Lower lobe of right lung (tissue), 2 donors: ENCODE results near the gene COL11A2. TPM values are rescaled to one million over a fixed set of nuclear protein-coding genes. Genes with fewer than 3 reads are reported as not detected.

ENCODE experiments used
- ATAC-seq, 2 donors: fragments of 200-7000 bp; cut with Tn5 transposase; one replicate each; pipeline ENCODE4 v1.9.1; 2020 to 2022; ENCODE audit warnings: mild to moderate bottlenecking in 2 of 2, moderate library complexity in 2 of 2
- DNase-seq: peaks from one replicate; pipeline ENCODE4 v3.0.0-alpha.2; 2020
- H3K27ac ChIP-seq: fragments of 200-600 bp; one replicate; pipeline ENCODE4 v1.8.0; 2022
- H3K27me3 ChIP-seq: fragments of 200-600 bp; one replicate; pipeline ENCODE4 v1.8.0; 2022; ENCODE audit warnings: low read depth
- H3K36me3 ChIP-seq: fragments of 200-600 bp; one replicate; pipeline ENCODE4 v1.8.0; 2022; ENCODE audit warnings: mild to moderate bottlenecking
- H3K4me1 ChIP-seq: fragments of 200-600 bp; one replicate; pipeline ENCODE4 v1.8.0; 2022
- H3K4me3 ChIP-seq: fragments of 200-600 bp; one replicate; pipeline ENCODE4 v1.8.0; 2022; ENCODE audit warnings: mild to moderate bottlenecking
- H3K9me3 ChIP-seq: fragments of 200-600 bp; one replicate; pipeline ENCODE4 v1.8.0; 2022
- intact Hi-C: fragments of 100-400 bp; cut with DNase I; formaldehyde crosslinking; loops from one replicate; pipeline ENCODE4 v1.11.0; 2022
- total RNA-seq: library from RNA; stranded (reverse); fragmentation: NEBNext Ultra II Directional; extraction: Animal tissue kit (Norgen Biotek cat#: 25700); gene quantifications from one replicate; pipeline ENCODE4 v1.2.1, GENCODE V29; 2021
- TF ChIP-seq, protein P1 (sequence below): fragments of 200-600 bp; IDR thresholded peaks from one replicate; pipeline ENCODE4 v1.8.0; 2022; ENCODE audit warnings: antibody characterized with exemption, mild to moderate bottlenecking
- donor health status: DM: no; HTN: yes; CAD: no; lungs with severe emphysema.

Gene COL11A2
- total RNA-seq, 1 donor from 2014 or later = 0.77 TPM

DNA sequence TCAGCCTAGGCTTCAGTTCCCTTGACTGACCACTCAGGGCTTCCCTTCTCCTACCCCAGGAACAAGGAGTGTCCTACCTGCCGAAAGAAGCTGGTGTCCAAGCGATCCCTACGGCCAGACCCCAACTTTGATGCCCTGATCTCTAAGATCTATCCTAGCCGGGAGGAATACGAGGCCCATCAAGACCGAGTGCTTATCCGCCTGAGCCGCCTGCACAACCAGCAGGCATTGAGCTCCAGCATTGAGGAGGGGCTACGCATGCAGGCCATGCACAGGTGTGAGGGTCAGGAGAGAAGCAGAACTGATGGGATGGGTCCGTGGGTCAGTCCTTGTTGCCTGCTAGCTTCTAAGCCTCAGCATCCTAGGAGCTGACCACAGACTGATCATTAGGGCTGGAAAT, 17.6 kb upstream of the COL11A2 start:
- peaks cover 6% of the 10 kb centered on the region for H3K27me3 ChIP-seq
- peaks cover 17% of the 10 kb centered on the region for H3K36me3 ChIP-seq
- TF ChIP-seq, protein P1, sequence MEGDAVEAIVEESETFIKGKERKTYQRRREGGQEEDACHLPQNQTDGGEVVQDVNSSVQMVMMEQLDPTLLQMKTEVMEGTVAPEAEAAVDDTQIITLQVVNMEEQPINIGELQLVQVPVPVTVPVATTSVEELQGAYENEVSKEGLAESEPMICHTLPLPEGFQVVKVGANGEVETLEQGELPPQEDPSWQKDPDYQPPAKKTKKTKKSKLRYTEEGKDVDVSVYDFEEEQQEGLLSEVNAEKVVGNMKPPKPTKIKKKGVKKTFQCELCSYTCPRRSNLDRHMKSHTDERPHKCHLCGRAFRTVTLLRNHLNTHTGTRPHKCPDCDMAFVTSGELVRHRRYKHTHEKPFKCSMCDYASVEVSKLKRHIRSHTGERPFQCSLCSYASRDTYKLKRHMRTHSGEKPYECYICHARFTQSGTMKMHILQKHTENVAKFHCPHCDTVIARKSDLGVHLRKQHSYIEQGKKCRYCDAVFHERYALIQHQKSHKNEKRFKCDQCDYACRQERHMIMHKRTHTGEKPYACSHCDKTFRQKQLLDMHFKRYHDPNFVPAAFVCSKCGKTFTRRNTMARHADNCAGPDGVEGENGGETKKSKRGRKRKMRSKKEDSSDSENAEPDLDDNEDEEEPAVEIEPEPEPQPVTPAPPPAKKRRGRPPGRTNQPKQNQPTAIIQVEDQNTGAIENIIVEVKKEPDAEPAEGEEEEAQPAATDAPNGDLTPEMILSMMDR = no peak
- intact Hi-C loops = no loop called here
- no peak overlapping the region for H3K4me3 ChIP-seq
- peaks cover 35% of the 10 kb centered on the region for H3K4me1 ChIP-seq
- H3K27ac ChIP-seq = no peak overlapping the region
- ATAC-seq (no peak), DNase-seq (no peak)
- H3K9me3 ChIP-seq = no peaks in the 10 kb centered on the region

DNA sequence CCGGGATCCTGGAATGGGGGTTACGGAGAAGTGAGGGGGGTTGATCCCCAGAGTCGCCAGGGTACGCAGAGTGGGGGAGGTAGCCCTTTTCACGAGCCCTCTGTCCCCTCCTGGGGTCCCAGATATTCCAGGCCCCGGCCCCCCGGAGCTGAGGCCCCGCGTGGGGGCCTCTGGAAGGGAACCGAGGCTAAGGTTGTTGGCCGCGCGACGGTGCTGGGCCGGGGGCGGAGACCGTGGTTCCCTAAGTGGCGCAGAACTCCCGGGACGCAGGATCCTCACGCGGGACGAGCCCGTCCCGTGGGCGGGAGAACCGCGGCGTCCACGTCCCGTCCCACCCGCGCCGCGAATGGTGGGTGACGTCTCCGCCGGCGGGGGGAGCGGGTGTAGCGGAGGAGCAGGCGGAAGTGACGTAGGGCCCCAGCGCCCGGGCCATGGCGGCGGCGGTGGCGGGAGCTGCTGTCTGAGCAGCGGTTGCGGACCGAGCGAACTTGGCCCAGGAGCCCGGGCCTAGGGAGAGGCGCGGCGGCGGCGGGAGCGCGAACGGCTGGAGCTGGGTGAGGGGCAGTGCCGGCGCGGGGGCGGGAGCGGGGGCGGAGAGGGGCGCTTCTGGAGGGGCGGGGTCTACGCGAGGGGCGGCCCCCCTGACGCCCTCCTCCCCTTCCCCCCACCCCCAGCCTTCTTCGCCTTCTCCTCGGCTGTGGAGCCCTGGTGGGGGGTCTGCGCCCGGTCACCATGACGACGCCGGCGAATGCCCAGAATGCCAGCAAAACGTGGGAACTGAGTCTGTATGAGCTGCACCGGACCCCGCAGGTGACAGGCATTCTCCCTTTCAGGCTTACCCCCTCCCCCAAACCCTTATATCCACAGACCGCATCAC, 16.1 kb upstream of the COL11A2 start, which contains the start of gene RING1:
RING1 (plus strand) TSS at position 410 of the 877 bp plus-strand sequence; CDS start at position 733, 323 bp downstream.
- peaks cover 4% of the 10 kb centered on the region for H3K27me3 ChIP-seq
- intact Hi-C loops = no loop called here
- peak within 1 kb of the TSS; percentile 95 for H3K27ac ChIP-seq
- ATAC-seq = peak; percentile 89 to 90
- H3K36me3 ChIP-seq = peaks cover 22% of the 10 kb centered on the region
- peak; percentile 94 for DNase-seq
- TF ChIP-seq, protein P1 = no peak
- H3K4me3 ChIP-seq = peak within 1 kb of the TSS; percentile 83
- peaks cover 41% of the 10 kb centered on the region for H3K4me1 ChIP-seq
- no peaks in the 10 kb centered on the region for H3K9me3 ChIP-seq

GRCh38 chr6:33207552-33208090, 15.4 kb upstream of the COL11A2 start:
- H3K9me3 ChIP-seq = no peaks in the 10 kb centered on the region
- TF ChIP-seq, protein P1 = no peak
- peak overlapping the region; percentile 95 for H3K27ac ChIP-seq
- ATAC-seq = peak; percentile 4 to 49
- intact Hi-C loops = no loop called here
- peak; percentile 65 for DNase-seq
- H3K4me1 ChIP-seq = peaks cover 40% of the 10 kb centered on the region
- H3K36me3 ChIP-seq = peaks cover 29% of the 10 kb centered on the region
- H3K4me3 ChIP-seq = peak overlapping the region; percentile 83
- no peaks in the 10 kb centered on the region for H3K27me3 ChIP-seq

GRCh38 chr6:33206864-33207551, 14.7 kb upstream of the COL11A2 start:
- no peak for ATAC-seq
- Histone ChIP-seq H3K9me3 (no peaks in the 10 kb centered on the region), H3K4me1 (peaks cover 45% of the 10 kb centered on the region), H3K36me3 (peaks cover 35% of the 10 kb centered on the region), H3K27me3 (no peaks in the 10 kb centered on the region), H3K4me3 (peak overlapping the region; percentile 83), H3K27ac (peak overlapping the region; percentile 95)
- intact Hi-C loops = no loop called here
- no peak for DNase-seq
- TF ChIP-seq, protein P1 = no peak

- ATAC-seq = no peak
- intact Hi-C loops = no loop called here
- Histone ChIP-seq H3K9me3 (no peaks in the 10 kb centered on the region), H3K36me3 (peaks cover 36% of the 10 kb centered on the region), H3K27ac (no peak overlapping the region), H3K4me1 (peaks cover 53% of the 10 kb centered on the region), H3K27me3 (no peaks in the 10 kb centered on the region), H3K4me3 (no peak overlapping the region)
- DNase-seq = no peak
- TF ChIP-seq, protein P1 = no peak
Observed at GRCh38 chr6:33206027-33206863, 14.0 kb upstream of the COL11A2 start.
